OCI-LY7 (cell line): ENCODE measurements around the gene STARD7.

Experiments
- EZH2phosphoT487 ChIP-seq: fragments of 200-600 bp; sonication (generic); IDR thresholded peaks from 2 replicates; pipeline ENCODE4 v1.6.1; 2018; ENCODE audit warnings: low read depth, borderline replicate concordance, mild to moderate bottlenecking, mixed run types, antibody characterized with exemption, low read length, moderate library complexity, mixed read lengths
- TF ChIP-seq, protein P1 (sequence below): fragments of 200-600 bp; sonication (generic); conservative IDR thresholded peaks from 2 replicates; pipeline ENCODE4 v1.5.1; 2014; ENCODE audit warnings: mild to moderate bottlenecking, antibody characterized with exemption, low read length, moderate library complexity, mixed read lengths

DNA sequence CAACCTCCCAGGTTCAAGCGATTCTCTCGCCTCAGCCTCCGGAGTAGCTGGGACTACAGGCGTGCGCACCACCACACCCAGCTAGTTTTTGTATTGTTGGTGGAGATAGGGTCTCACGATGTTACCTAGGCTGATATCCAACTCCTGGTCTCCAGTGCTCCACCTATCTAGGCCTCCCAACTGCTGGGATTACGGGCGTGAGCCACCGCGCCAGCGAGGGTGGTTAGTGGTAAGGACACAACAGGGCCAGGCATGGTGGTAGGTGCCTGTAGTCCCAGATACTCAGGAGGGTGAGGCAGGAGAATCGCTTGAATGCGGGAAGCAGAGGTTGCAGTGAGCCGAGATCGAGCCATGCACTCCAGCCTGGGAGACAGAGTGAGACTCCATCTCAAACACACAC, 36.8 kb downstream of the STARD7 start:
- TF ChIP-seq EZH2phosphoT487, result no peak
- TF ChIP-seq, protein P1, sequence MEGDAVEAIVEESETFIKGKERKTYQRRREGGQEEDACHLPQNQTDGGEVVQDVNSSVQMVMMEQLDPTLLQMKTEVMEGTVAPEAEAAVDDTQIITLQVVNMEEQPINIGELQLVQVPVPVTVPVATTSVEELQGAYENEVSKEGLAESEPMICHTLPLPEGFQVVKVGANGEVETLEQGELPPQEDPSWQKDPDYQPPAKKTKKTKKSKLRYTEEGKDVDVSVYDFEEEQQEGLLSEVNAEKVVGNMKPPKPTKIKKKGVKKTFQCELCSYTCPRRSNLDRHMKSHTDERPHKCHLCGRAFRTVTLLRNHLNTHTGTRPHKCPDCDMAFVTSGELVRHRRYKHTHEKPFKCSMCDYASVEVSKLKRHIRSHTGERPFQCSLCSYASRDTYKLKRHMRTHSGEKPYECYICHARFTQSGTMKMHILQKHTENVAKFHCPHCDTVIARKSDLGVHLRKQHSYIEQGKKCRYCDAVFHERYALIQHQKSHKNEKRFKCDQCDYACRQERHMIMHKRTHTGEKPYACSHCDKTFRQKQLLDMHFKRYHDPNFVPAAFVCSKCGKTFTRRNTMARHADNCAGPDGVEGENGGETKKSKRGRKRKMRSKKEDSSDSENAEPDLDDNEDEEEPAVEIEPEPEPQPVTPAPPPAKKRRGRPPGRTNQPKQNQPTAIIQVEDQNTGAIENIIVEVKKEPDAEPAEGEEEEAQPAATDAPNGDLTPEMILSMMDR, result no peak
